Upper lobe of left lung (tissue), 4 donors: ENCODE measurements around the gene POLG2.

Source experiments
- EP300 ChIP-seq, 4 donors: sonication (generic); formaldehyde crosslinking; IDR thresholded peaks; one replicate each; pipeline ENCODE4 v1.5.1; 2017; ENCODE audit warnings: antibody characterized with exemption in 4 of 4, control low read depth in 2 of 4
- TF ChIP-seq, protein P1 (sequence below), 6 experiments: fragments of 450-650 bp in 4 of 6; fragments of 200-600 bp in 2 of 6; sonication (generic) in 2 of 6; IDR thresholded peaks; one replicate each; pipeline ENCODE4 v1.5.1; 2016 to 2019; ENCODE audit warnings: antibody characterized with exemption in 6 of 6

DNA sequence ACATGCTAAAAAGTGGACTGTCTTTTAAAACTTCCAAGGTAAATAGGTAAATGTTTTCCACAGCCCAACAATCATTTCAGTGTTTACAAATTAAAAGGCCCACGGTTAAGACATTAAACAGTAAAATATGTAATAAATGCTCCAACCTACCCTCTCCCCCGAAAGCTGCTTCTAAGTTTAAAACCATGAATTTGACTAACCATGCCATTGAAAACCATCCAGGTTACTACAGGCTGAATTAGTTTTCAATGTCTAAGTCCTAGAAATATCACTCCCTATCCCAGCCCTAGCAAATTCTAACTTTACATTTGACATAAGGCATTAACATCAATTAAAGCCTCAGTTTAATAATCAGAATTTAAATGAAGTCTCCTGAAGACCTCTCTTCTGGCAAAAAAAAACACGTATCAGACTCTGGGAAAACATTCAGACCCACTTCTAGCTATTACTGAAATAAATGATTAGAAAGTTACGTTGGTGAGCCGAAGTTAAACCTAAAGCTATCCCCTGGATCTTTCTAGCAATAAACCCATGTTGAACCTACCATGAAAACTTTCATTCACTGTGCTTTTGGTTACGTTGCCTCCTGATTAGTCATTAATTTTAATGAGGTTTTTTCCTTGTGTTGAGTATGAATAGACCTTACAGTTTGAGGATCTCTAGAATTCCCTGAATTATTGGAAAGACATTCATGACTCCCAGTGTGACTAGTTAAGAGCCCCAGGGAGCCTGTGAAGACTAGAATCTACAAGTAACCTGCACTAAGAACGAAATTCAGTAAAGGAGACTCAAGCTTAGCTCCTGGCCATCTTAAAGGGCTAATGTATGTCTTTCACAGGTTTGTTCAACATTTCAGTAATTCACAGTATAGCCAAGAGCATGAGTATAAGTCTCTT, 1.7 kb upstream of the POLG2 start:
- no peak for TF ChIP-seq EP300 (IDR thresholded peaks at IDR 0.05)
- TF ChIP-seq, protein P1, sequence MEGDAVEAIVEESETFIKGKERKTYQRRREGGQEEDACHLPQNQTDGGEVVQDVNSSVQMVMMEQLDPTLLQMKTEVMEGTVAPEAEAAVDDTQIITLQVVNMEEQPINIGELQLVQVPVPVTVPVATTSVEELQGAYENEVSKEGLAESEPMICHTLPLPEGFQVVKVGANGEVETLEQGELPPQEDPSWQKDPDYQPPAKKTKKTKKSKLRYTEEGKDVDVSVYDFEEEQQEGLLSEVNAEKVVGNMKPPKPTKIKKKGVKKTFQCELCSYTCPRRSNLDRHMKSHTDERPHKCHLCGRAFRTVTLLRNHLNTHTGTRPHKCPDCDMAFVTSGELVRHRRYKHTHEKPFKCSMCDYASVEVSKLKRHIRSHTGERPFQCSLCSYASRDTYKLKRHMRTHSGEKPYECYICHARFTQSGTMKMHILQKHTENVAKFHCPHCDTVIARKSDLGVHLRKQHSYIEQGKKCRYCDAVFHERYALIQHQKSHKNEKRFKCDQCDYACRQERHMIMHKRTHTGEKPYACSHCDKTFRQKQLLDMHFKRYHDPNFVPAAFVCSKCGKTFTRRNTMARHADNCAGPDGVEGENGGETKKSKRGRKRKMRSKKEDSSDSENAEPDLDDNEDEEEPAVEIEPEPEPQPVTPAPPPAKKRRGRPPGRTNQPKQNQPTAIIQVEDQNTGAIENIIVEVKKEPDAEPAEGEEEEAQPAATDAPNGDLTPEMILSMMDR (IDR thresholded peaks at IDR 0.05) = no peak
